ENCODE results near the gene MARCHF3.
A peak's percentile ranks its signal among the peaks of the same experiment; 100 is the strongest.
"Not testable (repeated sequence)": the region's sequence is repeated elsewhere in the genome, so short reads cannot be mapped to it uniquely, and the experiment has no call there.

The MARCHF3 gene

GRCh38 chr5:127051591-127051990 lies 21.2 kb upstream of the MARCHF3 start:
- FAIRE-seq (no peak), DNase-seq (ENCODE audit: low spot score) (no peak)

- DNase-seq (ENCODE audit: low spot score) (no peak), FAIRE-seq (no peak)
Measured at GRCh38 chr5:127046343-127047072, 16.1 kb upstream of the MARCHF3 start.

- DNase-seq (ENCODE audit: low spot score) = no peak
- no peak for FAIRE-seq
Measured at GRCh38 chr5:127042593-127042992, 12.2 kb upstream of the MARCHF3 start.

- DNase-seq (ENCODE audit: low spot score) (no peak), FAIRE-seq (no peak)
Measured at GRCh38 chr5:127041571-127041970, 11.2 kb upstream of the MARCHF3 start.

GRCh38 chr5:127040796-127041520 lies 10.6 kb upstream of the MARCHF3 start:
- FAIRE-seq = peak; percentile 30
- peak; percentile 37 for DNase-seq (ENCODE audit: low spot score)

- no peak for DNase-seq (ENCODE audit: low spot score)
- FAIRE-seq = no peak
Measured at GRCh38 chr5:127038550-127038949, 8.2 kb upstream of the MARCHF3 start.

GRCh38 chr5:127031863-127032232 lies 1.5 kb upstream of the MARCHF3 start:
- FAIRE-seq (no peak), DNase-seq (ENCODE audit: low spot score) (no peak)

- DNase-seq (ENCODE audit: low spot score) = peak; percentile 35
Measured at GRCh38 chr5:127031147-127031862, 947 bp upstream of the MARCHF3 start.

GRCh38 chr5:127029581-127030258 lies 638 bp downstream of the MARCHF3 start:
- DNase-seq (ENCODE audit: low spot score) (peak; percentile 81), FAIRE-seq (peak; percentile 13)

More at GRCh38 chr5:127031147-127031862, 947 bp upstream of the MARCHF3 start:
- no peak for FAIRE-seq

GRCh38 chr5:127028822-127029457 lies 1.4 kb downstream of the MARCHF3 start:
- DNase-seq (ENCODE audit: low spot score) (no peak), FAIRE-seq (no peak)

GRCh38 chr5:127027539-127027938 lies 2.8 kb downstream of the MARCHF3 start:
- no peak for DNase-seq (ENCODE audit: low spot score)
- FAIRE-seq = no peak

- FAIRE-seq = no peak
Measured at GRCh38 chr5:127026166-127026565, 4.2 kb downstream of the MARCHF3 start.

GRCh38 chr5:127025467-127025866 lies 4.9 kb downstream of the MARCHF3 start:
- no peak for DNase-seq (ENCODE audit: low spot score)
- no peak for FAIRE-seq

More at GRCh38 chr5:127026166-127026565, 4.2 kb downstream of the MARCHF3 start:
- no peak for DNase-seq (ENCODE audit: low spot score)

- FAIRE-seq (no peak), DNase-seq (ENCODE audit: low spot score) (no peak)
Measured at GRCh38 chr5:127024821-127025220, 5.5 kb downstream of the MARCHF3 start.

GRCh38 chr5:127023552-127024191 lies 6.7 kb downstream of the MARCHF3 start:
- FAIRE-seq; DNase-seq (ENCODE audit: low spot score): not testable (repeated sequence)

GRCh38 chr5:127022846-127023245 lies 7.5 kb downstream of the MARCHF3 start:
- DNase-seq (ENCODE audit: low spot score) (no peak), FAIRE-seq (no peak)

GRCh38 chr5:127019928-127020327 lies 10.4 kb downstream of the MARCHF3 start:
- FAIRE-seq = no peak
- DNase-seq (ENCODE audit: low spot score) = no peak

- not testable (repeated sequence) for FAIRE-seq; DNase-seq (ENCODE audit: low spot score)
Measured at GRCh38 chr5:127016722-127017121, 13.6 kb downstream of the MARCHF3 start.

- FAIRE-seq (peak; percentile 44), DNase-seq (ENCODE audit: low spot score) (no peak)
Measured at GRCh38 chr5:127015716-127016115, 14.6 kb downstream of the MARCHF3 start.

- no peak for DNase-seq (ENCODE audit: low spot score)
- FAIRE-seq = no peak
Measured at GRCh38 chr5:127014573-127014972, 15.8 kb downstream of the MARCHF3 start.

Data from urothelium cell line (cell line).